KG1 (cell line): ENCODE data around the gene XIRP1.

Experiments
- DNase-seq: peaks from one replicate; lab custom pipeline; 2025; lab: John Stamatoyannopoulos, UW

XIRP1 gene

DNA sequence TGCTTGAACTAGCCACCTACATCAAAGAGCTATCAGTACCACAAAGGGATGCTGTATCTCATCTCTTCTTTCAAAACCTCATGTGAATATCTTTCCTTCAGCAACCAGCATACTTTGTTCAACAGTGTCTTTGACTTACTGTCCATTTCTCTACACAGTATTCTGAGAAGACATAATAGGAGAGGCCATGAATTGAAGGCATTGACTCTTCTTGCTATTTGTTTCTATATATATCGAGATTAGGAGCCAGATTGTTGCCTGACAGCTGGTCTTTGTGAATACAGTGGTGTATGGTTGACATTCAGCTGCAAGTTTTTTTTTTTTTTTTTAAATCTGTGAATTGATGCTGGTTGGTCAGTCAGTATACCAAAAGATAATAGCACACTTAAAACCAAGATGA, 26.9 kb downstream of the XIRP1 start:
- DNase-seq = no peak

DNA sequence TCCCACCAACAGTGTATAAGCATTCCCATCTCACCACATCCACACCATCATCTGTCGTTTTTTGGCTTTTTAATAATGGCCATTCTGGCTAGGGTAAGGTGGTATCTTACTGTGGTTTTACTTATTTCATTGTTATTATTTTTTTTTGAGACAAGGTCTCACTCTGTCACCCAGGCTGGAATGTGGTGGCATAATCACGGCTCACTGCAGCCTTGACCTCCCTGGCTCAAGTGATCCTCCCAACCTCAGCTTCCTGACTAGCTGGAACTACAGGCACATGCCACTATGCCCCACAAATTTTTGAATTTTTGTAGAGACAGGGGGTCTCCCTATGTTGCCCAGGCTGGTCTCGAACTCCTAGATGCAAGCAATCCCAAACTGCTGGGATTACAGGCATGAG, 28.0 kb downstream of the XIRP1 start:
- no peak for DNase-seq

DNA sequence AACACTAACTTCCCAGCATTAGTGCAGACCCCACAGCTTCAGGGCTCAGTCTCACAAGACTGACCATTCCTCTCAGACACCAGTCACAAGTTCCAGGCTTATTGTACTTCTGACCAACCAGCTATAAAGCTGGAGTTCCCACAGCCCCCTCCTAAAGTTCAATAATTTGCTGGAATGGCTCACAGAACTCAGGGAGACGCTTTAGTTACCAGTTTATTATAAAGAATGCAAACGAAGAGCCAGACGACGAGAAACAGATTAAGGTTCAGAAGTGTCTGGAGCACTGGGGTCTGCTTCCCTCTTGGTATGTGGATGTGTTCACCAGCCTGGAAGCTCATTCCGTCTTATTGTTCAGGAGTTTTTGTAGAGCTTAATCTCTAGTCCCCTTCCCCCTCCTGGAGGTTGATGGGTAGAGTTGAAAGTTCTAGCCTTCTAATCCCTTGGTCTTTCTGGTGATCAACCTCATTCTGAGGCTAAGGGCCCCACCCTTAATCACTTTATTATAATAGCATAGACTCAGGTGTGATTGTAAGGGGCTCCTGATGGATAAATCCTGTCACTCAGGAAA, 34.2 kb downstream of the XIRP1 start:
- no peak for DNase-seq

DNA sequence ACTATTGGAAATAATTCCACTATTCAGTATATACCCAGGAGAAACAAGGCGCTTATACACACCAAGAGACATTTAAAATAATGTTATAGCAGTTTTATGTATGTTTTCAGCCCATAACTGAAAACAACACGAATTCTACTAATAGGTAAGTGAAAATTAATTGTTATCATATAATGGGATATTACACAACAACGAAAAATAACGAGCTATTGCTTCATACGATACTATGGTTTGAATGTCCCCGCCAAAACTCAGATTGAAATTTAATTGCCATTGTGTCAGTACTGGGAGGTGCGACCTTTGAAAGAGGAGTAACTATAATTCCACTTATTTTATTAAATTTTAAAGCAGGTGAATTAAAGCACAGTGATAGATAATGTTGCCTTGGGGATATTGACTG, 35.0 kb downstream of the XIRP1 start:
- DNase-seq = no peak

DNA sequence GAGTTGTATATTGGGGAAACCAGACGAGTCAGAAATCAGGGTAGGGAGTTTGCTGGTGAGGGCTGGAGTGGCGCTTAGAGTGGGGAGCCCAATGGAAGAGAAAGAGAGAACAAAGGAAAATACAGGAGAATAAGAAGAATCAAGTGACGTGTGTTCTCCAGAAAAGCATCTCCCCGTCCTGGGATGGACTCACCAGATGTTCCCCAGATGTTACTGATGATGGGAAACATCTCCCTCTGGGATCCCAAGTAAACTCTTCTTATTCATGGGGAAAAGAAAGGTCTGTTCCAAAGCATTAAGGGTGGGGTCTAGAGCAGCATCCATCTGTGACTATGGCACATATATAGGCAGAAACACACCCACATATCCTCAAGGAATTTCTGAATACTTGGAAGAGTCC, 36.0 kb downstream of the XIRP1 start:
- DNase-seq = no peak

DNA sequence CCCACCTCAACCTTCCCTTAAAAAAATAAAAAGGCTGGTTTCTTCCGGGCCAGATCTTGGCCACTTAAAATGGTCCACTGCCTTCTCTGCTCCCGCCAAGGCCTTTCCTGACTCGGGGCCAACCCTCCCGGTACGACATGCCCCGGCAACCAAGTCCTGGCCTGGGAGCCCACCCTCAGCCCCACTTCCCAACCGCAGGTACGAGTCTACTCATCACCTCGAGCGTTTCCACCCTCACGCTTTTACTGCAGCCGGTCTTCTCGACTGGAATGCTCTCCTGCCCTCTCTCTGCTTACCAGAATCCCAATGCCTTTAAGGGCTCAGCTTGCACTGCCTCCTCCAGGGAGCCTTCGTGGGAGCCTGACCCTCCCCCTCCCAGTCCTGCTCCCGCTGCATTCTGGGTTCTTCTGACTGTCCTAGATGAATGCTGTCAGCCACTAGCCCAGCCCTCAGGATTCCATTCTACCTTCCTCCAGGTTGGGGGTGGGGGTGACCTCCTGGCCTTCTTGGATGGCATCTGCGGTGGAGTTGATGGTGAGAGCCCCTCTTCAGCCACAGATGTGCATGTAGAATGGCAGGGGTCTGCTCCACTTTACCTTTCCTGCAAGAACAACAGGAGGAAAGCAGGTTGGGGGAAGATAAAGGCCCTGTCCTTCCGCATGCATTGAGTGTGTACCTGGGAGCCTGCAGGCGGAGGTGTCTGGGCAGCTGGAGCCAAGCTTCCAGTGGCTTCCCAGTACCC, 37.9 kb downstream of the XIRP1 start:
- no peak for DNase-seq

DNA sequence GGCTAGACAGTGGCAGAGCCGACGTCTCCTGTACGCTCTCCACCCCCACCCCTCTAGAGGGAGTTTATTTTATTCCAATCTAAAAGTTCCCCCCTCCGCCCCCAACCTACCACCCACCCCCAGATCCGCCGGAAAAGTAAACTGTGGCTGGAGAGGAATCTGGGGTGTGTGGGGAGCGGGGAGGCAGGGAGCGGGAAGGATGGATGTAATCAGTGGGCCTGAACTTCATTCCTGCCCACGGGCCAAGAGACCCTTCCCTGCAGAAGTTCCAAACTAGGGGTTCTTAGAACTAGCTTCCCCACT, 38.5 kb downstream of the XIRP1 start:
- no peak for DNase-seq

DNA sequence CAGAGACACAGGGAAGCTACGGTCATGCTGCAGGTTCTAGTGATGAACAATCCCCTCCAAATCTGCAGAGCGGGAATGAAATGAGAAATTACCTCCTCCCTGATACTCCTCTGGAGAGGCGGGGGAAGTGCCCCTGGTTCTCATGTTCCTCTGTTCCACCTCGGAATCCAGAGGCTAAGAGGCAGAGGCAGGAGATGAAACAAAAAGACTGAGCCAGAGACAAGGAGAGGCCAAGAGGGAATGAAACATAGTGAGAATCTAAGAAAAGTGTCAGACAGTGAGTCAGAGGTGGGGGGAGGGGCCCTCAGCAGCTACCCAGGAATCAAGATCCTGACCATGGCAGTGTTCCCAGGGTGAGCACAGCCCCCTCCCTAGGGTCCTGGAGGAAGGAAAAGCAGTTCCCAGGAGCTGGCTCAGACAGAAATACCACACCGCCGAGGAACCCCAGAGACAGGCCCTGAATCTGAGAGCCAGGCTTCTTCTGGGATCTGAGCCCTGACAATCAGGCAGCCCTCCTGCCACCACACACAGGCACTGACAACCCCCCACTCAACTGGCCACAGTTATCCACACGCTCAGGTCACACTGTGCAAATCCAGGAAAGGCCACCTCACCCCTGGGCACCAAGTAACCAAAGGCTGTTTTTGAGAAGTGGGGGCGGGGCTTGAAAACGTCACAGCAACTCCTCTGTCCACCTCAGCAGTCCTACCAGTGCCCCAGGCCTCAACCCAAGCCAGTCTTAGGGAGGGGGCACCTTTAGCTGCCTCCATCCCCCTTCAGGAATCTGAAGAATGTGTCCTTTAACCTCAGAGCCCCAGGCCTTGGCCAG, 41.4 kb downstream of the XIRP1 start:
- DNase-seq = no peak

DNA sequence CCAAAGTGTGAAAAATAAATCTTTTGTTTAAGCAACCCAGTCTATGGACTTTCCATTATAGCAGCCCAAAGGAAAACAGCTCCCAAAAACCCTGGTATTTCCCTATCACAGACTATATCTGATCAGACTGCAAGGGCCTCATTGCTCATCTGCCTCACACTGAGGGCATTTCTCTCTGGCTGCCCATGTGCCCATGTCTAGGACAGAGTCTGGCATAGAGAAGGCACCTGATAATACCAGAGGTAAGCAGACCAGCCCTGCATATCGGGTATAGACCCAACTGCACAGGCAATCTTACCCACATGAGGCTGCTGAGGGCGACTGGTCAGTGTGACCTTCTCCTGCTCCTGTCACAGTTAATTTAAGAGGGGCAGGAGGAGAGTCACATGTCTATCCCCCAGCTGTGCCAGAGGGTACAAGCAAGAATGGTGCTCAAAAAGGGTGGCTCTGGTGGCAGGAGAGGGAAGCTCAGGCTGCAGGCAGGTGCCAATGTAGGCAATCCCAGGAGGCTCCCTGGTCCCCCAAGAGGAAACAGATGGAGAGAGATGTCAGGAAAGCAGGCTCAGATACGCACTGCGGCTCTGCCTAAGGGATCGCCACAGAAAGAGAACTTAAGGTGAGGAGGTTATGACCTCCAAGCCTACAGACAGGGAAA, 42.1 kb downstream of the XIRP1 start:
- DNase-seq = no peak

DNA sequence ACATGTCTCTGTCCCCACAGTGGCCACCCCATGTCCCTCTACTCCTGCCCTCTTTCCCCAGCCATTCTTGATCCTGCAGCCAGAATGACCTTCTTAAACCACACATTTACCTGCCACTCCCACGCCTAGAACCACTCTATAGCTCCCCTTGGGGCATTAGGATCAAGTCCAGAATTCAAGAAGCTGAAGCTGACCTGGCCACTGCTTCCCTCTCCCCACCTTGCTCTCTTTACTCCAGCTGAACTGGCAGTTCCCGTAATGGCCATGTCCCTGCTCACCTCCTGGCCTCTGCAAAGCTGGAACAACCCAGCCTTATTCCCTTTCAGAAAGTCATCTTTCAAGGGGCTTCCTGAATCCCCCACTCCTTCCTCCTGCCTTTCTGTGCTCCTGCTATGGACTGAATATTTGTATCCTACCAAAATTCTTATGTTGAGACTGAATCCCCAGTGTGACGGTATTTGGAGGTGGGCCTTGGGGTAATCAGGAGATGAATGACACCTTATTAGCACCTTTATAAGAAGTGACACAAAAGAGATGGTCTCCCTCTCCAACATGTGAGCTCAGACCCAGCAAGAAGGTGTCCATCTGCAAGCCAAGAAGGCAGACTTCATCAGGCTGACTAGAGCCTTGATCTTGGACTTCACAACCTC, 42.8 kb downstream of the XIRP1 start:
- no peak for DNase-seq

DNA sequence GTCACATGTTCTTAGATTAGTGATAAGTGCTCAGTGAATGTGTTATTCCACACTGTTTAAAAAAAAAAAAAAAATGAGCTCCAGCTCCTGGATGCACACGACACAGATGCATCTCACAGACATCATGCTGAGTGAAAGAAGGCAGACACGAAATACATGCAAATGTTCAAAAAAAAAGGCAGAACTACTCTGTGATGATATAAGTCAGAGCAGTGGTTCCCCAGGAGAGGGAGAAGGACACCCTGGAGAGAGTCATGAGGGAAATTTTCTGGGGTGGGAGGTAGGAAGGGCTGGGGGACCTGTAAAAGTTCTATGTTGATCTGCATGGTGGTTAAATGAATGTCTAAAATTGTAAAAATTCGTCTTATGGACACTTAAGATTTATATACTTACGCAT, 43.3 kb downstream of the XIRP1 start:
- no peak for DNase-seq

DNA sequence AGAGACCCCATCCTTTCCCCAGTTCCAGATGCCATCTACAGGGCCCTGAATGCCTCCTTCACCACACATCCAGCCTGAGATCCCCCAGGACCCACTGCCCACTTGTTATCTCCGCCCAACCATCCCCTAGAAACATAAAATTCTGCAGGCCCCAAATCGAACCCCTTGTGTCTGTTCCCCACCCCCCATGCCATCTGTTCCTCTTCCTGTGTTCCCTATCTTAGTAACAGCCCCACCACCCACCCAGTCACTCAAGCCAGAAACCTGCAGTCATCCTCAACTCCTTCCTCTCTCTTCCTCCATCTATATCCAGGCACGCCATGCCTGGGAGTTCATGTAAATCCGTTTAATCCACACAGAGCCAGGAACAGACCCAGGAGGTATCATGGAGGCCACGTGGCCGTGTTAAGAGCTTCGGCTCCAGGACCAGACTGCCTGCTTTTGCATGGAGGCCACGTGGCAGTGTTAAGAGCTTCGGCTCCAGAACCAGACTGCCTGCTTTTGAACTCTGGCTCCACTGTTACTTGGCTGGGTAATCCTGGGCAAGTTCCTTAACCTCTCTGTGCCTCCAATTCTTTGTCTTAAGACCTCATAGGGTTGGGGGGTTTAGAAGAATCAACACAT, 43.8 kb downstream of the XIRP1 start:
- DNase-seq = peak; percentile 58

DNA sequence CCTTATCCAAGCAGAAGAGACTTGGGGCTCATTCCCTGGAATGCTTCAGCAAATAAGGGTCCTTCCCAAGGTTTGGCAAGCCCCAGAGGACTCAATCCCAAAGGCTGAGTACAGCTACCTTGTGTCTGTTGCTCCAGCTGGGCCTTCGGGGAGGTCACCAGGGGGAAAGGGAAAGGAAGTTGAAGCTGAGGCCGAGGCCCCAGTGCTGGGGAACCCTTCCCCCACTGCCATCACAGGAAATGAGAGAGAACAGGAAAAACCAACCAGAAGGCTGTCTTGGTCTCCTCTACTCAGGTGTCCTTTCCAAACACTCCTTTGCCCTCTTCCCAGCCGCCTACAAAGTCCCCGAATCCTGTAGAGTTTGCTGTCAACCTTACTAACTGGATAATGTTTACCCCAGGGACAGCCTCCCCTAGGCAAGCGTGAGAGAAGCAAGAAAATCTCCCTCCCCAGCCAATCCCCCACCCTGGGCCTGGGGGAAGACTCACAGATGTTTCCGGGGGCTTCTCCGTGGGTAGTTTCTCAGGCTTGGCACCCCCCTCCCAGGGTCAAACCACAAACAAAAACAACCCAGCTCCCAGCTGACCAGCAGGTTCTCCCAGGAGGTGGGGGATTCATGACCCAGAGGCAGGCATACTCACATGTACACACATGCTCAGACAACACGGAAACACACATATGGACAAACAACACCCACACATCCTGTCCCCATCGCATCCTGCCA, 44.5 kb downstream of the XIRP1 start:
- peak; percentile 89 for DNase-seq

DNA sequence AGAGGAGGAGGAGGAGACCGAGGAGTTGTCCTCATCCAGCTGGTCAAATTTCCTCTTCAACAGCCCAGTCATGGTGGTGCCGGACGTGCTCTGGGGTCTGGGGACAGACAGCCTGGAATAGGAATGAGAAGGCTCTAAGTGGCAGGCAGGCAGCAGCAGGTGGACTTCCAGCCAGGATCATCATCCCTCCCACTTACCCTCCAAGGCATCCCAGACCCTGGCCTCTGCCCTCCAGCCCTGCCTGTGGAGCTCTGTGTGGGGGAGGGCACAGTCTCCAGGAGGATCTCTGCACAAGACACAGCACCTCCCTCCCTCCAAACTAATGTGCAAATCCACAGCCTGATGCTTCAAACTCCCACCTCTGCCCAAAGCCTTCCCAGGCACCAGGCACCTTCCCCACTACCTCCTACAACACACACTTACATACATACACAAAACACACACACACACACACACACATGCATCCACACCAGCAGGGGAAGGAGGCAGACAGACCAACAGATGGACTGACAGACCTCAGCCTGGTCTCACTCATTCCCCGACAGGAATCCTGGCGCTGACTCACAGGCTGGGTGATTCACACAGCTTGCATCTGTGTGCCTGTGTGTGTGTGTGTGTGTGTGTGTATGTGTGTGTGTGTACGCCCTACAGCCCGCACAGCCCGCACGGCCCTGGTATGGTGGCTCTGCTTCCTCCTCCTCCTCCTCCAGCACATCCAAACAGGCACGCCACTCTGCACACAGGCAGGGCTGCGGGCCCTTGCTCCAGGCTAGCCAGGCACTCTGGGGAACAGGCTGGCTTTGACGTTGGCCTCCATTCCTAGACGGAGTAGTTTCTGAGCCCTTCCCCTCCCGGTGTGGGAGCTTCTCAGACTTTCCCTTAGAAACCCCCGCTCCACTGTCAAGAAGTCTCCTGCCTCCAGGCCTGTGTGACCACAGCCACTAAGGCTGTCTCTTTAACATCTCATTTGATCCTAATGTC, 45.5 kb downstream of the XIRP1 start:
- DNase-seq = peak; percentile 48

DNA sequence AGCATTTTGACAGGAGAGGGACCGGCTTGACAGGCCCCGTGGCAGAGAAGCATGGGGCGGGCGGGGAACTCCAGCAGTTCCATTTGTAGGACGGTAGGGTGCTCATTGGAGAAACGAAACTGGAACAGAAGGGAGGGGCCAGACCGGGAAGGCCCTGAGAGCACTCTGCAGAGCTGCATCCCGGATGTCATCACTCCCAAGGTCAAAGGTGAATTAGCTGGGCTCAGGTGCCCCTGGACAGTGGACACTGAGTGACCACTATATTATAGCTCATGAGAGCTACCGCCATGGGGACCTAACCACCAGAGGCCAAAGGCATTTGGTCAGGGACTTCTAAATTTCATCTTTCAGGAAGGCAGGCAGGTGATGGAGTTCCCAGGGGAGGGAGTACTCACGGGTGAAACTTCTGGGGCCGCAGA, 46.3 kb downstream of the XIRP1 start:
- no peak for DNase-seq

DNA sequence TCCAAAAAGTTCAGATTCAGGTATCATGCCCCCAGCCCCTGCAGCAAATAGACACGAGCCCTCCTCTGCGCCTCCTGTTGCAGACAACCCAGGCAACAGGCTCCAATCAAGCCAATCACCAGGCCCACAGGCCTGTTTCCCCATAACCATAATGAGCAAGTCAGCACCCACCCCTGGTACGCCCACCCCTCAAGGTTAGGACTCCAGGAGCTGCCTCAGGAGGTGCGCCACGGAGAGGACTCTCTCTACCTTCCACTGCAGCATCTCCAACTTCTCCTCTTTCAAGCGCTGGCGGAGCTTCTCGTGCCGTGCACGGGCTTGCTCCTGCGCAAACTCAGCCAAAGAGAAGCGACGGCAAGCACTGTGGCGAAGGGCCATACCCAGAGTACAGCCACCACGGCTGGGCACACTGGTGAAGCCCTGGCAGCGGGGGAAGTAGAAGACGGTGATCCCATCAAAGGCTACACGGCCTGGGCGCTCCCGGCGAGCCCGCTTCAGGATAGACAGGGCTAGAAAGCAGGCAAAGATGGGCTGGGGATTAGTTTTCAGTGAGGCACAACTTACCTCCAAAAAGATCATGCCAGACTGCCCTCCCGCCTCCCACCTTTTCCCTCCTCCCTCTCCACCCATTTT, 47.5 kb downstream of the XIRP1 start:
- DNase-seq = no peak

DNA sequence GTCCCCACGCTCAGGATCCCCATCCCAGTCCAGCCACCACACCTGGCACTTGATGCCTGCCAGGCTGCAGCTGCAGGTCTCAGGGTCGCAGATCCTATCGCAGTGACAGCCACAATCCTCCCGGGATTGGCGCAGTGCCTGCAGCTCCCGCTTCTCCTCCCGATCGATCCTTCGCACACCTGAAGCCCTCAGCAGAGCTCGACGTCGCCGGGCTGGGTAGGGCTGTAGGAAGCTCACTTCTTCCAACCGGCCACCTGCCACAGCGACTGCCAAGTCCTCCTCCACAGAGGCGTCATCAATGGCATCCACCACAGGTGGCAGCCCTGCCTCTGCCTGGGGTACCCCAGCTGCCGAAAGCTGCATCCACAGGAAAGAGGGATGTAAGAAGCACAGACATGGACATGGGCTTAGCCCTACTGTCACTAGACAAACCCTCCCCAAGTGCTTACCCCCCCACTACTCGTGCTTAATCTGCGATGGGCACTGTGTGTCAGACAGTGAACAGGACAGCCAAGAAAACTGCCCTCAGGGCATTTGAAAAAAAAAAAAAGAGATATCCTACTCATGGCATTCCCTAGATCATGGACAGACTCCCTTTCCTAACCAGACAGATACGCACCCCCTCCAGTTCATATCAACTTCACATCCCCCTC, 48.2 kb downstream of the XIRP1 start:
- no peak for DNase-seq

DNA sequence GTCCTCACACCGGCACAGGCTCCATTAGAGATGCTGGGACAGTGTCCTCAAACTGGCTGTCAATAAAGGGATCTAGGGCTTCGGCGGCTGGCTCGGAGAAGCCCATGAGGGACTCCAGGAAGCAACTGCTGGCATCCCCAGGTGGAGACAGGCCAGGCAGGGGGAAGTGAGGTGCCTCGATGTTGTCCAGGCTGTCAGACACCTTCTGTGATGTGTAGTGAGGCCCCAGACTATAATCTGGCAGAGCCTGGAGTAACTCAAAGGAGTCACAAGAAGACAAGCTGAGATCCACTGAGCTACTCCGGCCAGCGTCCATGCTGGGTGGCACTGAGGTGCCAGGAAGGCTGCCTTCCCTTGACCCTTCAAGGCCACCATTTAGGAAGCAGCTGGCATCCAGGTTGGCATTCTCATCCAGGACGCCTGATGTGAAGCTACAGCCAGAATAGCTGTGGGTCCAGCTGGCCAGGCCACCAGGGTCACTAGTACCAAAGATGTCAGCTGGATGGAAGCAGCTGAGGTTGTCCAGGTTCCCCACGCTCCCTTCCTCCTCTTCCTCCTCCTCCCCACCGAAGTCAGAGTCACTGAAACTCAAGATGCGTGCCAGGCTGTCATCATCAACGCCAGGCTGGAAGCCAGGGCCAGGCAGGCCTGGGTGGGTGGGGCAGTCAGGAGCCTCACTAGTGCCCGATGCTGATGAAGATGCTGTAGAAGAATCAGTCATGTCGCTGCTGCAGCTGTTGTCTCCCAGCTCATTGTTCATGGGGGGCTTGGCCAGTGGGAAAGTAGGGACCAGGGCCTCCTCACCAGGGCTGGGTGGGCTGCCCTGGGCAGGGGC, 49.1 kb downstream of the XIRP1 start:
- DNase-seq = no peak
